MM.1S (cell line): ENCODE data around the gene WDR64.
A peak's percentile ranks its signal among the peaks of the same experiment; 100 is the strongest.
"Not testable (repeated sequence)": the region's sequence is repeated elsewhere in the genome, so short reads cannot be mapped to it uniquely, and the experiment has no call there.

Experiments used
- DNase-seq: peaks from one replicate; pipeline ENCODE4 v3.0.0-alpha.2; 2015
- H2AFZ ChIP-seq: fragments of 300-600 bp; sonication (generic); 2 replicates; pipeline ENCODE4 v1.6.0; 2016; ENCODE audit warnings: antibody characterized with exemption, low read length
- H3F3A ChIP-seq: fragments of 300-600 bp; sonication (generic); 2 replicates; pipeline ENCODE4 v1.6.1; 2016; ENCODE audit warnings: mild to moderate bottlenecking, antibody characterized with exemption, low read length, moderate library complexity, mixed read lengths; ENCODE audit not compliant: insufficient read depth
- H3K27ac ChIP-seq: fragments of 300-600 bp; sonication (generic); 2 replicates; pipeline ENCODE4 v1.5.1; 2016; ENCODE audit warnings: mild to moderate bottlenecking, low read length
- H3K27me3 ChIP-seq: fragments of 300-600 bp; sonication (generic); replicated peaks from 2 replicates; pipeline ENCODE4 v1.6.0; 2016; ENCODE audit warnings: low read length; ENCODE audit not compliant: insufficient read depth
- H3K36me3 ChIP-seq: fragments of 300-600 bp; sonication (generic); replicated peaks from 2 replicates; pipeline ENCODE4 v1.6.1; 2016; ENCODE audit warnings: mild to moderate bottlenecking, low read length, mixed read lengths; ENCODE audit not compliant: insufficient read depth
- H3K4me1 ChIP-seq: fragments of 300-600 bp; sonication (generic); 2 replicates; pipeline ENCODE4 v1.6.1; 2016; ENCODE audit warnings: low read length, mixed read lengths
- H3K4me2 ChIP-seq: fragments of 300-600 bp; sonication (generic); 2 replicates; pipeline ENCODE4 v1.6.0; 2016; ENCODE audit warnings: low read depth, low read length
- H3K4me3 ChIP-seq: fragments of 300-600 bp; sonication (generic); 2 replicates; pipeline ENCODE4 v1.5.1; 2016; ENCODE audit warnings: low read length, mixed read lengths
- H3K79me2 ChIP-seq: fragments of 300-600 bp; sonication (generic); 2 replicates; pipeline ENCODE4 v1.6.1; 2016; ENCODE audit warnings: mixed run types, low read length, mixed read lengths
- H3K9ac ChIP-seq: fragments of 300-600 bp; sonication (generic); 2 replicates; pipeline ENCODE4 v1.6.1; 2016; ENCODE audit warnings: low read length, mixed read lengths
- H3K9me2 ChIP-seq: fragments of 300-600 bp; sonication (generic); replicated peaks from 2 replicates; pipeline ENCODE4 v1.6.1; 2016; ENCODE audit warnings: mild to moderate bottlenecking, low read length, mixed read lengths; ENCODE audit not compliant: insufficient read depth
- H3K9me3 ChIP-seq: fragments of 300-600 bp; sonication (generic); replicated peaks from 2 replicates; pipeline ENCODE4 v1.6.1; 2016; ENCODE audit warnings: mild to moderate bottlenecking, low read length, mixed read lengths; ENCODE audit not compliant: insufficient read depth
- H4K20me1 ChIP-seq: fragments of 300-600 bp; sonication (generic); 2 replicates; pipeline ENCODE4 v1.6.1; 2016; ENCODE audit warnings: mild to moderate bottlenecking, low read length, moderate library complexity, mixed read lengths; ENCODE audit not compliant: insufficient read depth
- CTCF ChIP-seq: fragments of 300-600 bp; sonication (generic); IDR thresholded peaks from 2 replicates; pipeline ENCODE4 v1.5.1; 2016; ENCODE audit warnings: antibody characterized with exemption, low read length, mixed read lengths
- EZH2 ChIP-seq: fragments of 300-600 bp; sonication (generic); optimal IDR thresholded peaks from 2 replicates; pipeline ENCODE3; 2017; ENCODE audit warnings: low read depth, mild to moderate bottlenecking, antibody characterized with exemption, low read length, mixed read lengths
- EZH2phosphoT487 ChIP-seq: fragments of 300-600 bp; sonication (generic); IDR thresholded peaks from 2 replicates; pipeline ENCODE4 v1.6.1; 2018; ENCODE audit warnings: antibody characterized with exemption, low read length

WDR64 gene

DNA sequence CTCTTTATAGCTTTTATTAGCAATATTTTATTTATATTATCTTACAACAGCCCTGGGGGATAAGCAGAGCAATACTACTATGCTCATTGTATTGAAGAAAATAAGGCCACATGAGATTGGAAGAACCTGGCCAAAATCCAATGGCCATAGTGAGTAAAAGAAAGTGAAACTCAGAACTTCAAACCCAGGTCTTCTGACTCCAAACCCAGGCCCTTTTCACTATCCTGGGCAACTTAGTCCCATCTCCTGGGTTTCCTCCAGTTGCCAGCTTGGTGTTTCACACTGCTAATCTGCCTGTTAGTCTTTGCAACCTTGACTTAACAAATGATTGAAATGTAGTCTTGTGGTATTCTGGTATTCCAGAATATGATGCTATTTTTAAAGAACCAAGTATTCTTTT lies 173.5 kb downstream of the WDR64 start:
- H3K4me2 ChIP-seq: no peak overlapping the region
- no peak overlapping the region for H3K27ac ChIP-seq
- H3K9me2 ChIP-seq: no peaks in the 10 kb centered on the region
- no peaks in the 10 kb centered on the region for H3F3A ChIP-seq
- no peaks in the 10 kb centered on the region for H3K79me2 ChIP-seq
- H3K36me3 ChIP-seq: no peaks in the 10 kb centered on the region
- no peak overlapping the region for H2AFZ ChIP-seq
- TF ChIP-seq EZH2phosphoT487 (no peak), CTCF (no peak)
- no peaks in the 10 kb centered on the region for H4K20me1 ChIP-seq
- no peaks in the 10 kb centered on the region for H3K27me3 ChIP-seq
- no peaks in the 10 kb centered on the region for H3K4me1 ChIP-seq
- no peaks in the 10 kb centered on the region for H3K9me3 ChIP-seq
- no peak overlapping the region for H3K9ac ChIP-seq
- DNase-seq: peak; percentile 20
- H3K4me3 ChIP-seq: no peak overlapping the region

DNA sequence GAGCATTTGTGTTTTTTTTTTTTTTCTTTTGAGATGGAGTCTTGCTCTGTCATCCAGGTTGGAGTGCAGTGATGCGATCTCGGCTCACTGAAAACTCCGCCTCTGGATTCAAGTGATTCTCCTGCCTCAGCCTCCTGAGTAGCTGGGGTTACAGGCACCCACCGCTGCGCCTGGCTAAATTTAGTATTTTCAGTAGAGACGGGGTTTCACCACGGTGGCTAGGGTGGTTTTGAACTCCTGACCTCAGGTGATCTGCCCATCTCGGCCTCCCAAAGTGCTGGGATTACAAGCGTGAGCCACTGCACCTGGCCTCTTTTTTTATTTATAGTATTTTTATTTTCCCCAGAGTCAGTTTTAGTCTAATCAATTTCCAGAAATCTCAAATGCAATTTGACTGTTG lies 174.5 kb downstream of the WDR64 start:
- not testable (repeated sequence) for H3K27me3 ChIP-seq, H3K9ac ChIP-seq, H3K4me3 ChIP-seq, H3K4me2 ChIP-seq, H3K36me3 ChIP-seq, H2AFZ ChIP-seq, H3K4me1 ChIP-seq, DNase-seq, H3K79me2 ChIP-seq, H3K9me2 ChIP-seq, H3K9me3 ChIP-seq, H3F3A ChIP-seq, H3K27ac ChIP-seq, H4K20me1 ChIP-seq

DNA sequence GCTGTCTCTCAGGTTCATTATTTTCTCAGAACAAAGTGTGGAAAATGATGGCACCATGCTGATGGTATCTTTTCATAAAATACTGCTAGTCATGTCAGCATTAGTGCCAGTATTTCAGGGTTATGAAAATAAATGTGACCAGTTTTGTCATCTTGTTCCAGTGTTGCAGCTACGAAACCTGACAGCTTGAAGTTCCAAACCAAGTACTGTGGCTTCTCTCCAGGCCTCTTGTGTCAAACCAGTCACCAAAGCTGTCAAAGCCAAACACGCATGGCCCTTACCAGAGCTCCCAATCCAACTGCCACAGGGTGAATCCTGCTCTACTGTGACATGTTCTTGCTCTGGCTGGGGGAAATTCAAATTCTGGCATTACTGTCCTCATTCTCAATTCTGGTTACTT lies 175.2 kb downstream of the WDR64 start:
- H3K27me3 ChIP-seq: no peaks in the 10 kb centered on the region
- no peak overlapping the region for H3K4me2 ChIP-seq
- no peaks in the 10 kb centered on the region for H3K79me2 ChIP-seq
- H3K4me3 ChIP-seq: no peak overlapping the region
- no peak for DNase-seq
- H3K9me3 ChIP-seq: no peaks in the 10 kb centered on the region
- H4K20me1 ChIP-seq: no peaks in the 10 kb centered on the region
- no peaks in the 10 kb centered on the region for H3K4me1 ChIP-seq
- H3K9ac ChIP-seq: no peak overlapping the region
- H2AFZ ChIP-seq: no peak overlapping the region
- no peaks in the 10 kb centered on the region for H3F3A ChIP-seq
- TF ChIP-seq EZH2: no peak
- no peak for TF ChIP-seq CTCF
- no peak for TF ChIP-seq EZH2phosphoT487
- H3K36me3 ChIP-seq: no peaks in the 10 kb centered on the region
- H3K9me2 ChIP-seq: no peaks in the 10 kb centered on the region
- no peak overlapping the region for H3K27ac ChIP-seq

DNA sequence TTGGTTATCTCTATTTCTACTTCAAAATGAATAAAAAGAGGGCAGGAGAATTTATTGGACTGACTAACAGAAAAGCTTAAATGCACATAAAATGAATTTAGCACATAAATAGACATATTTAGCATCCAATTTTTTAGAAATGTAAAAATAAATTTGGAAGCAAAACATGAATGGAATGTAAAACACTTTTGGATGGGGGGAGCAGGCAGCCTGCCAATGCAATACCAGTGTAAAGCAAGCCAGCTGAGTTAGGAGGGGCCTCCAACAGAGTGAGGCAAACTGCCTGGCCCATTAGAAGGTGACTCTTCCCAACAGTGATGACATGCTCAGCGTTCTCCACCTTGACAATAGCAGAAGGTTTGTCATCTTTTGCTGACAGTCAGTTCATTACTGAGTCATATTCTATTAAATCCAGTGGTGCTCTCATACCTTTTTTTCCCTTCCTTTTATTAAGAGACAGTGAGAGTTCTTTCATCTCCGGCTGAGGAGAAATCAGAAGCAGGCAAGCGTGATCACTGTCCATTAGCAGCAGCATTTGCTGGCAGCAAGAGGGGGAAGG lies 176.5 kb downstream of the WDR64 start:
- Histone ChIP-seq H3K4me2 (no peak overlapping the region), H3K9ac (no peak overlapping the region)

More for the DNA sequence above, 176.5 kb downstream of the WDR64 start:
- no peak overlapping the region for H2AFZ ChIP-seq
- TF ChIP-seq EZH2: no peak
- no peak for TF ChIP-seq EZH2phosphoT487
- no peak for TF ChIP-seq CTCF
- no peaks in the 10 kb centered on the region for H3K36me3 ChIP-seq
- H3K79me2 ChIP-seq: no peaks in the 10 kb centered on the region
- H3K9me3 ChIP-seq: no peaks in the 10 kb centered on the region
- H3K9me2 ChIP-seq: no peaks in the 10 kb centered on the region
- H3F3A ChIP-seq: no peaks in the 10 kb centered on the region
- DNase-seq: no peak
- no peak overlapping the region for H3K27ac ChIP-seq
- H3K4me1 ChIP-seq: no peaks in the 10 kb centered on the region
- no peak overlapping the region for H3K4me3 ChIP-seq
- no peaks in the 10 kb centered on the region for H3K27me3 ChIP-seq
- no peaks in the 10 kb centered on the region for H4K20me1 ChIP-seq
